Activated CD4-positive, CD25-positive, alpha-beta regulatory T cell treated with anti-CD3 and anti-CD28 coated beads, Interleukin-2, amount 50 U/mL, for 72 hours (primary cell): ENCODE results near the gene PCCA.
"Not testable (repeated sequence)": the region's sequence is repeated elsewhere in the genome, so short reads cannot be mapped to it uniquely, and the experiment has no call there.

Experiments used
- DNase-seq: peaks from one replicate; pipeline ENCODE4 v3.0.0; 2021

The PCCA gene

GRCh38 chr13:100364591-100364990, 275.7 kb downstream of the PCCA start:
- no peak for DNase-seq

- no peak for DNase-seq
Observed at GRCh38 chr13:100365680-100366079, 276.8 kb downstream of the PCCA start.

DNA sequence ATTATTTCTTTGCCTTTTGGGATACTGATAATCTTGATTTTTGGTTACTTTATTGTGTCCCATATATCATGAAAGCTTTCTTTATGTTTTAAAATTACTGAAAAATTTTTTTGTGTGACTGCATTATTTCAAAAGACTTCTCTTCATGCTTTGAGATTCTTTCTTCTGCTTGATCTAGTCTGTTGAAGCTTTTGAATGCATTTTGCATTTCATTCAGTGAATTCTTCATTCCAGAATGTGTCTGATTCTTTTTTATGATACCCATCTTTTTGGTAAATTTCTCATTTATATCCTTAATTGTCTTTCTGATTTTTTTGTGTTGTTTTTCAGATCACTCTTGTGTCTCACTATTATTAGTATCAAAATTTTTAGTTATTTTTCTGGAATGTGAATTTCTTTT, 289.6 kb downstream of the PCCA start:
- no peak for DNase-seq

DNA sequence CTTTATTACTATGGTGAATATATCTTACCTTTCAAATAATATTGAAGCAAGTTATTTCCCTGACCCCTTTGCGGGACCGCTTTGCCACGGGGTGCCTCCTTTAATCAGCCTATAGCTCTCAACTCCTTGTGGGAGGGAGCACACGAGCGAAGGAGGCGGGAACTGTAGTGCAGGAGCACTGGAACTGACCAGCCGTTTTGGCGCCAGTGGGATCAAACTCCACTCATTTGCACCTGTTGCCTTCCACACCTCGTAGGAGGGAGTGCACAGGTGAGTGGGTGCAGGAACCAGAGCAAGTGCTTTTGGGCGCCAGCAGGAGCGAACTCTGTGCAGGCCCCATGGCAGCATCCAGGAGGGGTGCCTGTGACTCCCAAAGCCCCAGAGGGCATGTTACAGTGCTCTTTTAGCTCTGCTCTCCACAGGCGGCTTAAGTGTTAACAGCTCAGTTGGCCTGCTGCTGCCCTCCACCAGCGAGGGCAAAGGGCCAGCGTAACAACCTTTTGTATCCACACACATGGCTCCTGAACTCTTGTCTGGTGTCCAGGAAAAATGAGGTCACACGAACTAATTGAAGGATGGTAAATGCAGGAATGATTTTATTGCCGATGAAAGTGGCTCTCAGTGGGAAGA, 292.8 kb downstream of the PCCA start:
- DNase-seq: no peak

DNA sequence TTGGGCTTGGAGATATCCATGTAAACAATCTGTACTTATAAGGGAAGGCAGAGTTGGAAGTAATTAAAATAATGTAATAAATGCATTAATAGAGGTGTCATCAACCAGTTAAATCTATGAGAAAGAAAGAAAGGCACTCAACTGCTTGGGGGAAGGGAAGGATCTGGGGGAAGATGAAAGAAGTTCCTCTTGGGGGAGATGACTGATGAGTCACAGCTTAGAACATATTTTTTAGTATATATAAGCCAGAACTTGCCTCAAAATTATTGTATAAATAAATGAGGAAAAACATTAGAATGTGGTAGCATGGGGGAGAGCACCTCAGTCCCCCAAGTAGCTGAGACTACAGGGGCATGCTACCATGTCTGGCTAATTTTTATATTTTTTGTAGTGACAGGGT, 293.9 kb downstream of the PCCA start:
- DNase-seq: no peak

DNA sequence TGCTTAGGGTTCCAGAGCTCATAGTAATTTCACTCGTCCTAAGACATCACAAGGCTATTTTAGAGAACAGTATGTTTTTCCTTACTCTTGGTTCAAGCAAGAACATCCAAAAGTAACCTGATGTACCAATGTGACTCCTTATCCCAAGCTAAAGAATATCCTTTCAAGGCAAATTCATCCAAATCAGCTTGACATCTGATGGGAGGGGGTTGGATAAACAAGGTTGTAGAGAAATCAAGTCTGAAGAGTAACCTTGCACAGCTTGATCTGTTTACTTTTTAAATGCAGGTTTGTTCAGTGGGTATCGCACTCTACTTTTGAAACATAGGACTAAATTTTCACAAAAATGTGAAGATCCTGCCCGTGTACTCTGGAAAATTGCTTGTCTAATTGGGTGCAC, 298.5 kb downstream of the PCCA start:
- DNase-seq: no peak

DNA sequence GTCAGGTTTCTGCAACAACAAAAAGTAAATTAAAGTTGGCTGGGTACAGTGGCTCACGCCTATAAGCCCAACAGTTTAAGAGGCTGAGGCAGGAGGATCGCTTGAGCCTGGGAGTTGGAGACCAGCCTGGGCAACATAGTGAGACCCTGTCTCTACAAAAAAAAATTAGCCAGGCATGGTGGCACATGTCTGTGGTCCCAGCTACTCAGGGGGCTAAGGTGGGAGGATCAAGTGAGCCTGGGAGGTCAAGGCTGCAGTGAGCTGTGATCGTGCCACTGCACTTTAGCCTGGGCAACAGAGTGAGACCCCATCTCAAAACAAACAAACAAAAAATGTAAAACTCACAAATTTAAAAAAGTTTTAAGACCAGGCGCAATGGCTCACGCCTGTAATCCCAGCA, 299.3 kb downstream of the PCCA start:
- not testable (repeated sequence) for DNase-seq

DNA sequence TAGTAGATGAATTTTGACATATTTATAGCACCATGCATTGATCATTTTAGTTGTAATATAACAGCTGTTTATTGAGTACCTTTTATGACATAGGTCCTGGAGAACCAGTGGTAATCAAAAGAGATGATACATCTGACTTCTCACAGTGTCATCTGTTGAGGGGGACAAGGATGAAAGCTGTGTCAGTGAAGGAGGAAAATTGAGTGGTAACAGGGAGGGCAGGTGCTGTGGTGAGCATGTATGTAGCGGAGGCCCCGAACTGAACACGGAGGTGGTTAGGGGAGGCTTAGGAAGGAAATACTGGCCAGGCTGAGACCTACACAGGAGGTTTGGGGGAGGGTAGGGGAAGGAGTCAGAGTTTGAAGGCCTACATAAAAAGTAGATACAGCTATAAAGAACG, 300.0 kb downstream of the PCCA start:
- no peak for DNase-seq

DNA sequence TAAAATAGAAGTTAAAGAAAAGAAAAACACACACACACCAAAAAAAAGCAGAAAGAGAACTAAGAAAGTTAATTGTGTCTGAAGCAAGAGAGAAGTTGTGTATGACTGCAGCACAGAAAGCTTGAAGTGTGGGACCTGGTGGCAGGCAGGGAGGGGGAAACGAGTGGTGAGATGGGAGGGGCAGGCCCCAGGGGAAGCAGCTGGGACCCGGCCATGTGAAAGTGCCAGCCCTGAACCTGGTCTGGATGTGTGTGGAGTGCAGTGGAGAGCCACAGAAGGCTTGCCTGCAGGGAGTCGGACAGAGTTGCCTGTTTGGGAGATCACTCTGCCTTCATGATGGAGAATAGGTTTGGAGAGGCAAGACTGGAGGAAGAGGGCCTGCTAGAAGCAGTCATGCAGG, 300.7 kb downstream of the PCCA start:
- DNase-seq: no peak

GRCh38 chr13:100392709-100393630, 304.1 kb downstream of the PCCA start:
- peak; percentile 35 for DNase-seq

- no peak for DNase-seq
Observed at GRCh38 chr13:100394005-100394695, 305.3 kb downstream of the PCCA start.

- no peak for DNase-seq
Observed at GRCh38 chr13:100395698-100396373, 306.9 kb downstream of the PCCA start.

DNA sequence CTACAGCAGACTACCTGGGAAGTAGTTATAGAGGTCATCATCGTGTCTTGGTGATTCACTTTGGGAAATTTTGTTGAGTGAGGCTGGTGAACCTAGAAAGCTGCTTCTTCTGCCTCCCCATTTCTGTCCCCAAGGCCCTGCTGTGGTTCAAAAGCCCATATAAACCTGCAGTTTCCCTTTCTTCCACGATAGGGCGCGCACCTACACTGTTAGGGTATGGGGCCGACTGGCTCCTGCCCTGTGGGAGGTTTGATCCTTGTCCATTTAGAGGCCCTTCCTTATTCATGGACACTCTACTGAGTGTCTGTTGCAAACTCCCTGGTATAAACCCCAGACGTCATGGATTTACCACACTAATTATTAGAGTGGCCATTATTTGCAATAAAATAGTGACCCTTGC, 307.9 kb downstream of the PCCA start:
- no peak for DNase-seq

DNA sequence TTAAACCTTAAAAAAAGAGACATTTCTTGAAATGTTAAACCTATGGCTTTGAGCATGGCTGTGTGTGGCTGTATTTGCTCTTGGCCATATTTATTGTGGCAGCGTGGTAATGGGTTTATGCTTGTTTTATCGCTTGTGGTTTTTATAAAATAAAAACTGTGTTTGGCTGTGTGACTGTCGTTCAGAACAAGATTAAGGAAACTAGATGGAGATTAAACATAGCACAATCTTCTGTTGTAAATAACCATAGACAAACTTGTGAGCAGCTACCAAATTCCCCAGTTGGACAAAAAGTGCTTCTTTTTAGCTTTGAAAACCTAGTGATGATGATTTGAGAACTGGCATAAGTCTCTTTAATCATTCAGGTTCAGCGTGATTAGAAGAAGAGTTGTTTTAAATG, 308.7 kb downstream of the PCCA start:
- DNase-seq: no peak

GRCh38 chr13:100398360-100398759, 309.5 kb downstream of the PCCA start:
- no peak for DNase-seq

- no peak for DNase-seq
Observed at GRCh38 chr13:100399455-100399854, 310.6 kb downstream of the PCCA start.

GRCh38 chr13:100403675-100404074, 314.8 kb downstream of the PCCA start:
- DNase-seq: no peak

- no peak for DNase-seq
Observed at GRCh38 chr13:100409132-100409531, 320.2 kb downstream of the PCCA start.

- DNase-seq: no peak
Observed at GRCh38 chr13:100423375-100423774, 334.5 kb downstream of the PCCA start.

DNA sequence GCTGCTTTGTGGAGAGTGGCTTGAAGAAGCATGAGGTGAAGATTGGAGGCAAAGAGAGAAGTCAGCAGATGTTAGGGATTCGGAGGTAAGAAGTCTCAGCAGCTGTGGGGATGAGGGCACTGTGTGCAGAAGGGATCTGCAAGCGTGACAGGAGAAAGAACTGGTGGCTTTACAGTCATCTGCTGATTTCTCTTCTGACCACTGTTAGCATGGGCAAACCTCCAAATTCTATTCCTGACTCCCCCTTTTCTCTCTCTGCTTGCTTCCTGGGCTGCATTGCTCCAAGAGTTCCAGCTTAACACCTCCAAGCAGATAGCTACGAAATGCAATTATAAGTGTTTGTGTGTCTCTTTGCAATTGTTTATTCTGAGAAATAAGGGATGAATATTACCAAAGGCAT, 340.1 kb downstream of the PCCA start:
- DNase-seq: no peak

- DNase-seq: no peak
Observed at GRCh38 chr13:100432611-100433010, 343.7 kb downstream of the PCCA start.

DNA sequence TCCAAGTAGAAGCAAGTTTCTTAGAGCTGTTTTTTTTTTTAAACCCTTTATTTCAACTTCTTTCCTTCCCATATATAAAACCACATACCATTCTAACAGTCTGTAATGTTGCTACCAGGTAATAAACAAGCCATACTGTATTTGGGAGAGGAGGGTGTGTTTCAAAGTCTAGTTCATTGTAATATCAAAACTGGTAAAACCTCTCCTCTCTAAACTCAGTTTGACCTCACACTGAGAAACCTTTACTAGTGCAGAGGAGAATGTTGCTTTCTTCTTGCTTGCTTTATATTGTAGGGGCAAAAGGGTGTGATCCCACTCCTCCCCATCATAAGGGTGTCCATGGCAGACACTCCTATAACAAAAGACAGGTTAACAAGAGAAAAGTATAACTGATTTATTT, 344.6 kb downstream of the PCCA start:
- DNase-seq: no peak
